Activated CD4-positive, alpha-beta T cell treated with anti-CD3 and anti-CD28 coated beads, Interleukin-2, amount 10 ng/mL, durations not matched to agents 24 days and 14 days (primary cell): Measurements from ENCODE around the gene STEAP3. TPM values are rescaled to one million over a fixed set of nuclear protein-coding genes. Genes with fewer than 3 reads are reported as not detected.
"Not testable (repeated sequence)": the region's sequence is repeated elsewhere in the genome, so short reads cannot be mapped to it uniquely, and the experiment has no call there.

Experiments used
- DNase-seq: peaks from one replicate; pipeline ENCODE4 v3.0.0; 2022
- H3K27ac Mint-ChIP-seq: one replicate; pipeline ENCODE4 v1.8.0; 2022; ENCODE audit warnings: mild to moderate bottlenecking, mixed read lengths
- H3K27me3 Mint-ChIP-seq: one replicate; pipeline ENCODE4 v1.8.0; 2022; ENCODE audit warnings: mixed read lengths
- H3K36me3 Mint-ChIP-seq: one replicate; pipeline ENCODE4 v1.8.0; 2022; ENCODE audit warnings: low read depth, mild to moderate bottlenecking, mixed read lengths
- H3K4me1 Mint-ChIP-seq: one replicate; pipeline ENCODE4 v1.8.0; 2021; ENCODE audit warnings: mixed read lengths
- H3K4me3 Mint-ChIP-seq: one replicate; pipeline ENCODE4 v1.8.0; 2022; ENCODE audit warnings: mild to moderate bottlenecking, moderate library complexity, mixed read lengths
- H3K9me3 Mint-ChIP-seq: one replicate; pipeline ENCODE4 v1.8.0; 2021; ENCODE audit warnings: mixed read lengths
- intact Hi-C: fragments of 100-400 bp; cut with micrococcal nuclease; formaldehyde crosslinking; loops from one replicate; pipeline ENCODE4 v1.15.1; 2023
- total RNA-seq: library from RNA; stranded (reverse); gene quantifications from 2 replicates; pipeline ENCODE4 v1.2.3, GENCODE V29; 2022

Gene STEAP3
- total RNA-seq, 1 donor from 2014 or later = 0.16 TPM

DNA sequence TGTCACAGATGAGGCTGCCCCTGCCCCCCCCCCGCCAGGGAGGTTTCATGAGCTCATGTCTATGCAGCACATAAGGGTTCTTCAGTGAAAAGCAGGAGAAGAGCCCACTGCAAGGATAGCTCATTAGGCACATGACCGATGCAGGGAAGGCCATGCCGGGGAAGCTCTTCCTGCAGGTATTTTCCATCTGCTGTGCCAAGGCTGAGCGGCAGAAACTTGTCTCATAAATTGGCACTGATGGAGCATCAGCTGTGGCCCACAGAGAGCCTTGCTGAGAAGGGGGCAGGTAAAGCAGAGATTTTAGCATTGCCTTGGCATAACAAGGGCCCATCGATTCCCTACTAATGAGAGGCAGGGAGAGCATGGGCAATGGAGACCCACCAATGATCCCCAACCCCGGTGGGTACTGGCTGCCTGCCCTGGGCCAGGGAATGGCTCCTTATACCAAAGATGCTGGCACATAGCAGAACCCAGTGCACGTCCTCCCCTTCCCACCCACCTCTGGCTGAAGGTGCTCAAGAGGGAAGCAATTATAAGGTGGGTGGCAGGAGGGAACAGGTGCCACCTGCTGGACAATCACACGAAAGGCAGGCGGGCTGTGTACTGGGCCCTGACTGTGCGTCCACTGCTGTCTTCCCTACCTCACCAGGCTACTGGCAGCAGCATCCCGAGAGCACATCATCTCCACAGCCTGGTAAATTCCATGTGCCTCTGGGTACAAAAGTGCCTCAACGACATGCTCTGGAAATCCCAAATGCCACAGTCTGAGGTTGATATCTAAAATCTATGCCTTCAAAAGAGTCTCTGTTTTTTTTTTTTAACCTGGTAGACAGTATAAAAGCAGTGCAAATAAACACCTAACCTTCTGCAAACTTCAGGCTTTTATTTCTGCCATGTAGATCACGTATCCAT, 41.4 kb downstream of the STEAP3 start:
- peaks cover 13% of the 10 kb centered on the region for H3K27me3 Mint-ChIP-seq
- H3K36me3 Mint-ChIP-seq = no peaks in the 10 kb centered on the region
- no peak overlapping the region for H3K27ac Mint-ChIP-seq
- DNase-seq = peak; percentile 73
- H3K4me3 Mint-ChIP-seq = no peak overlapping the region
- no peaks in the 10 kb centered on the region for H3K9me3 Mint-ChIP-seq
- intact Hi-C loops = no loop called here
- no peaks in the 10 kb centered on the region for H3K4me1 Mint-ChIP-seq

DNA sequence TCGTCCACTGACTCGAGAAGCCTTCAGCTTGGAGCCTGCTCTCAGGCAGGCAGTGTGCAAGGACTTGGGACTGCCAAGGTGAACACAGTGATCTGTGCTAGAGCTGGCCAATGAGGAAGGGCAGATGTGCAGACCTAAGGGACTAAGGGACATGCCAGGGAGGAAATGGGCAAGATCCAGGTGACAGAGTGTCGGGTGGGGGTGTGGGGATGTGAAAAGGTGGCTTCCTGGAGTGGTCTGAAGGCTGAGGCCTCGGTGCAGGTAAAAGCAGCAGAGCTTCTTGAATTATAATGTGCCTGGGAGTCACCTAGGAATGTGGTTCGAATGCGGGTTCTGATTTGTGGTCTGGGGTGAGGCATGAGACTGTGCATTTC, 42.0 kb downstream of the STEAP3 start:
- DNase-seq = no peak
- no peak overlapping the region for H3K27ac Mint-ChIP-seq
- H3K36me3 Mint-ChIP-seq = no peaks in the 10 kb centered on the region
- intact Hi-C loops = no loop called here
- peaks cover 13% of the 10 kb centered on the region for H3K27me3 Mint-ChIP-seq
- no peak overlapping the region for H3K4me3 Mint-ChIP-seq
- no peaks in the 10 kb centered on the region for H3K9me3 Mint-ChIP-seq
- no peaks in the 10 kb centered on the region for H3K4me1 Mint-ChIP-seq

DNA sequence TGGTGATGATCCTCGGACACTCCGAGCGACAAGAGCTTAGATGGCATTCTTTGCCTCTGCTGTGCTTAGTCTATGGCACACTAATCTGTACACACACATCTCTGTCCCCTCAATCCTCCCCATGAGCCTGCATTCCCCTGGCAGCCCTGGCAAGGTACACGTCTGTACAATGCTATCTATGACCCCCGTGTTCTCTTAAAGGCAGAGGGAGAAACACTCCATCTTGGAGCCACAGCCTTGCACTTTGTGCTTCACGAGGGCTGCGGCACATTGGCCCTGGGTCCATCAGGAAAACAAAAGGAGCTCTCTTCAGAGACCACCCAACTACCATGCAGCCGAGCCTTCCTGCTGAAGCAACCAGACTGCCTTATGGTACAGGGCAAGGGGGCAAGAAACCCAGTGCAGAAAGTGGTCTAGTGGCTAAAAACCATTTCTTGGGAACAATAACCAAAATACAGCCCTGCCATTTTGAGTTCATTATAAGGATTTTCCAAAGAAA, 42.5 kb downstream of the STEAP3 start:
- no peaks in the 10 kb centered on the region for H3K4me1 Mint-ChIP-seq
- no peaks in the 10 kb centered on the region for H3K9me3 Mint-ChIP-seq
- no peak overlapping the region for H3K27ac Mint-ChIP-seq
- peaks cover 13% of the 10 kb centered on the region for H3K27me3 Mint-ChIP-seq
- no peaks in the 10 kb centered on the region for H3K36me3 Mint-ChIP-seq
- intact Hi-C loops = no loop called here
- no peak overlapping the region for H3K4me3 Mint-ChIP-seq
- no peak for DNase-seq

DNA sequence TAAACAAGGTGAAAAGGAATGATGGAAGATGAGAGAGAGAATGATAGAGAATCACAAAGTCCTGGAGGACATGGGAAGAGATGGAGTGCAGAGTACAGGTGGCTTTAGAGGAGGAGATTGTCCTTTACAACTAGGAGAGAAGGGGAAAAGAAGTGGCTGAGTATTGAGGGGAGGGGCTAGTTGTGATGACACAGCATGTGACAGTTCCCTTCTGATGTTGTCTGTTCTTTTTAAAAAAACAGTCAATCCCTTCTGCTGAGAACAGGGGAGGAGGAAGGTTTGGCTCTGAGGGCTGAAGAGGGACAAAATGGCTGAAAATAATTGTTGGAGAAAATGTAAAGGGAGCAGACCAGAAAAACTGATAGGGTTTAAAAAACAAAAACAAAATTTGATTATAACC, 44.0 kb downstream of the STEAP3 start:
- intact Hi-C loops = no loop called here
- no peak for DNase-seq
- no peaks in the 10 kb centered on the region for H3K4me1 Mint-ChIP-seq
- no peaks in the 10 kb centered on the region for H3K9me3 Mint-ChIP-seq
- no peaks in the 10 kb centered on the region for H3K36me3 Mint-ChIP-seq
- peaks cover 14% of the 10 kb centered on the region for H3K27me3 Mint-ChIP-seq
- H3K4me3 Mint-ChIP-seq = no peak overlapping the region
- H3K27ac Mint-ChIP-seq = no peak overlapping the region

DNA sequence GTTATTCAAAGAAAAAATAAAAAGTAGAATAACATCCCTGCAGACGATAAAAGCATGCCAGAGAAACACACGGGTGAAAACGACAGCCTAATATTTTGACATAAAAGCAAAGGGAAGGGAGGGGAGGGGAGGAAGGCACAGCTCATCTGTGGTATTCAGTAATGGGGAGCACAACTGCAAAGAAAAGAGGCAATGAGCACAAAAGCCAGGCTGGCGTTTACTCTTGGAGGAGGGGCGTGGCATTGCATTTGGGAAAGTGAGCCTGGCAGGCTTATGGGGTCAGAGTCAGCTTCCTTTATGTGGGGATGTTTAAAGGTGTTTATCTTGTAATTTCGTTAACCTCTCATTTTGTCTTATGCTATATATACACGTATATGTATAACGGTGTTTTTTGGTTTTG, 53.2 kb downstream of the STEAP3 start:
- no peaks in the 10 kb centered on the region for H3K9me3 Mint-ChIP-seq
- peaks cover 3% of the 10 kb centered on the region for H3K27me3 Mint-ChIP-seq
- intact Hi-C loops = no loop called here
- H3K4me1 Mint-ChIP-seq = no peaks in the 10 kb centered on the region
- no peaks in the 10 kb centered on the region for H3K36me3 Mint-ChIP-seq
- DNase-seq = no peak
- no peak overlapping the region for H3K27ac Mint-ChIP-seq
- no peak overlapping the region for H3K4me3 Mint-ChIP-seq

DNA sequence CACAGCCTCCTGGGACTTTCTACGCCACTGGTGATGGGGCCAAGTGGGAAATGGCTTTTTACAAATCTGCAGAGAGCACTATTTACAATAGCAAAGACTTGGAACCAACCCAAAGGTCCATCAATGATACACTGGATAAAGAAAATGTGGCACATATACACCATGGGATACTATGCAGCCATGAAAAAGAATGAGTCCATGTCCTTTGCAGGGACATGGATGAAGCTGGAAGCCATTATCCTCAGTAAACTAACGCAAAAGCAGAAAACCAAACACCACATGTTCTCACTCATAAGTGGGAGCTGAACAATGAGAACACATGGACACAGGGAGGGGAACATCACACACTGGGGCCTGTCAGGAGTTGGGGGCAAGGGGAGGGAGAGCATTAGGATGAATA, 54.8 kb downstream of the STEAP3 start:
- intact Hi-C loops, H3K9me3 Mint-ChIP-seq, H3K36me3 Mint-ChIP-seq, H3K4me1 Mint-ChIP-seq, DNase-seq, H3K27ac Mint-ChIP-seq, H3K4me3 Mint-ChIP-seq, H3K27me3 Mint-ChIP-seq: not testable (repeated sequence)

- Mint-ChIP-seq H3K4me3 (no peak overlapping the region), H3K36me3 (no peaks in the 10 kb centered on the region), H3K27me3 (peaks cover 2% of the 10 kb centered on the region), H3K4me1 (no peaks in the 10 kb centered on the region), H3K27ac (no peak overlapping the region), H3K9me3 (no peaks in the 10 kb centered on the region)
- intact Hi-C loops = no loop called here
- no peak for DNase-seq
Observed at GRCh38 chr2:119278946-119279345, 55.3 kb downstream of the STEAP3 start.

DNA sequence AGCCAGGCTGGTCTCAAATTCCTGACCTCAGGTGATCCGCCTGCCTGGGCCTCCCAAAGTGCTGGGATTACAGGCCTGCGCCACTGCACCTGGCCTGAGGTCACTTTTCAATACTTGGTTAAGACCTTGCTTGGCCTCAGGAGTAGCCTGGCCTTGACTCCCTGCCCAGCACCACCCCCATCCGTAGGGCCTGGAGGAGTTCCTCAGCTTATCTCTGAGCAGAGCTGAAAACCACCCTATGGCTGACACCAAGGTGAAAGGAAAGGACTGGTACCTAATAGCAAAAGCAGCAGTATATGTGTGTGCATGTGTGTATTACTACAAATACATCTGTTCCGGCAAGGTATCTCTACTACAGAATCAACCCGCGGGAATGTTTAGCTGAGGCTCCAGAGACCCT, 56.0 kb downstream of the STEAP3 start:
- no peak for DNase-seq
- no peaks in the 10 kb centered on the region for H3K9me3 Mint-ChIP-seq
- H3K4me3 Mint-ChIP-seq = no peak overlapping the region
- peaks cover 2% of the 10 kb centered on the region for H3K27me3 Mint-ChIP-seq
- H3K27ac Mint-ChIP-seq = no peak overlapping the region
- H3K4me1 Mint-ChIP-seq = no peaks in the 10 kb centered on the region
- H3K36me3 Mint-ChIP-seq = no peaks in the 10 kb centered on the region
- intact Hi-C loops = no loop called here

DNA sequence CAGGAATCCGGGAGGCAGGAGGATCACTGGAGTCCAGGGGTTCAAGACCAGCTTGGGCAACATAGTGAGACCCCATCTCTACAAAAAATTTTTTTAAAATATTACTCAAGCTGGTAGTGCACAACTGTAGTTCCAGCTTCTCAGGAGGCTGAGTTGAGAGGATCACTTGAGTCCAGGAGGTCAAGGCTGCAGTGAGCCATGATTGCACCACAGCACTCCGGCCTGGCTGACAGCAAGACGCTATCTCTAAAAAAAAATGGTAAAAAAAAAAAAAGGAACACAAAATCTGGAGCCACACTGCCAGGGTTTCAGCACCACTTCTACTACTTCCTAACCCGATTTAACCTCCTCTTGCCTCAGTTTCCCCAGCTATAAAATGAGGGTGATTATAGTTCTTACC, 57.0 kb downstream of the STEAP3 start:
- Mint-ChIP-seq H3K4me3 (no peak overlapping the region), H3K36me3 (no peaks in the 10 kb centered on the region), H3K27ac (no peak overlapping the region), H3K4me1 (no peaks in the 10 kb centered on the region), H3K27me3 (peaks cover under 1% of the 10 kb centered on the region), H3K9me3 (no peaks in the 10 kb centered on the region)
- no peak for DNase-seq
- intact Hi-C loops = no loop called here

DNA sequence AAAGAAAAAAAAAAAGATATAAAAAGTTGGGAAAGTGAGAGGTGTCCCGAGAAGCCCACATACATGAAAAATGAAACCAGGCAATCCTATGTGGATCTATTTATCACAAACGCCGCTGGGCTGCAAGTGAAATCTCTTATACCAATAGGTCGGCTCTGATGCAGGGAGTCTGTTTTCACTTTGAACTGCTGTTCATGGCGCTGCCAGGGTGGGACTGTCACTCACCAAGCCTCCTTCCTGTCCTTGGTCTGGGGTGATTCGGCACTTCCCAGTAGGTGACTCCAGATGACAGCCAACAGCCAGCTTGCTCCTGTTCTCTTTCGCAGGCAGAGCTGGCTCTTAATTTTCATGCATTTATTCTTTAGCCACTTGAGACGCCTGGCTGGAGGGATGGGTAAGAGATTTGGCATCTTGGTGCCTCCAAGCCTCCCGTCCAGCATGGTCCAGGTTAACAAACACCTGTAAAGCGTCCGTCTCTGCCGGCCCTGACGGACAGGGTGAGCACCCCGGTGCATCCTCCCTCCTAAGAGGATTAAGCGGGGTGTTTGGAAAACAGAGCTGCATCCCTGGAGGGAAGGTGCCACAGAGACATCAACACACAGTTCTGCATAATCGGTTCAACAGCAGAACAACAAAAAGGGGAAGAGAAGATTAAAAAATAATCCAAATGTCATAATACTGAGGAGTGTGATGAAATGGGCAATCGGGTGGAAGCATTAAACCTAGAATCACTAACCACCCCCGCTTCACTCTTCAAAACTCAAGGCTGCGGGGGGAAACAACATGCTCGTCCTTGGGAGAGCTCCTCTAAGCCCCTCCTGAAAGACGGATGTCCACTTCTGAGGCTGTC, 58.7 kb downstream of the STEAP3 start:
- no peaks in the 10 kb centered on the region for H3K36me3 Mint-ChIP-seq
- no peaks in the 10 kb centered on the region for H3K4me1 Mint-ChIP-seq
- no peaks in the 10 kb centered on the region for H3K9me3 Mint-ChIP-seq
- H3K27ac Mint-ChIP-seq = no peak overlapping the region
- no peaks in the 10 kb centered on the region for H3K27me3 Mint-ChIP-seq
- no peak overlapping the region for H3K4me3 Mint-ChIP-seq
- peak; percentile 50 for DNase-seq
- intact Hi-C loops = no loop called here

GRCh38 chr2:119282996-119283511, 59.4 kb downstream of the STEAP3 start:
- H3K9me3 Mint-ChIP-seq = no peaks in the 10 kb centered on the region
- H3K27me3 Mint-ChIP-seq = no peaks in the 10 kb centered on the region
- no peaks in the 10 kb centered on the region for H3K36me3 Mint-ChIP-seq
- H3K27ac Mint-ChIP-seq = no peak overlapping the region
- no peak for DNase-seq
- H3K4me1 Mint-ChIP-seq = no peaks in the 10 kb centered on the region
- intact Hi-C loops = no loop called here
- H3K4me3 Mint-ChIP-seq = no peak overlapping the region

DNA sequence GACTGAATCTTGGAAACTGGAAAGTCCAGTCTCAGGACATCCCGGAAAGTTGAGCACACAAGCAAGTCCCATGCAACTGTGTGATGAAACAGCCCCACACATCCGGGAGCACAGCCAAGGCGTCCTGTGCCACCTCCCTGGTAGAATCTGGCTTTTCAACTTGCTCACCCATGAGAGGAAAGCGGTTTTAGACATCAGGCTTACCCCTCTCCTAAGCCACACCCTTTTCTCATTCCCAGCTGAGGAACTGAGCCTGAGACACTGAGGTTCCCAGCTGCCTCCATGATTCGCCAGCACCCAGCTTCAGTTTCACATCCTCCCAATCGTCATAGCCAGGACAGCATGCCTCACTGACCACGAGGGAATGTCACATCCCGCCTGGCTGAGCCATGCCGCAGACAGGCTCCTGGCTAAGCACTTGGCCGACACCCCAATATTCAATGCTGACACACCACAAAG, 60.3 kb downstream of the STEAP3 start:
- H3K4me3 Mint-ChIP-seq = no peak overlapping the region
- DNase-seq = no peak
- H3K27me3 Mint-ChIP-seq = no peaks in the 10 kb centered on the region
- no peaks in the 10 kb centered on the region for H3K9me3 Mint-ChIP-seq
- no peaks in the 10 kb centered on the region for H3K4me1 Mint-ChIP-seq
- intact Hi-C loops = no loop called here
- H3K36me3 Mint-ChIP-seq = no peaks in the 10 kb centered on the region
- no peak overlapping the region for H3K27ac Mint-ChIP-seq

GRCh38 chr2:119286661-119287060, 63.0 kb downstream of the STEAP3 start:
- no peak overlapping the region for H3K27ac Mint-ChIP-seq
- no peaks in the 10 kb centered on the region for H3K36me3 Mint-ChIP-seq
- peaks cover 2% of the 10 kb centered on the region for H3K4me1 Mint-ChIP-seq
- intact Hi-C loops = no loop called here
- no peak for DNase-seq
- H3K4me3 Mint-ChIP-seq = no peak overlapping the region
- no peaks in the 10 kb centered on the region for H3K9me3 Mint-ChIP-seq
- H3K27me3 Mint-ChIP-seq = no peaks in the 10 kb centered on the region

DNA sequence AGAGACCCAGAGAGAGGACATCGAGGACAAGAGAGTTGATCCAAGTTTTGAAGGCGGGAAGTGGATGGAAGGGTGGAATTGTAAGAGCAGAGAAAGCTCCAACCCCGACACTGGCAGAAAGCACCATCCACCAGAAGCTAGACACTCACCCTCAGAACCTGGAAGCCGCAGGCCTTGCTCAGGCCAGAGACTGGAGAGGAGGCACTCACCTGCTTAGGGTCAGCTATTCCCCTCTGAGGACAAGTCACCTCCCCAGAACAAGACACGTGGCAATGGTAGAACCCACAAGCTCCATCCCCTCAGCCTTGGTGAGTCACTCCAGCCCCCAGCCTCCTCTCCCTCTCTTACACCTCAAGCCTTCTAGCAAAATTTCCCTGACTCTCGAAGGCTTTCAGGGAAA, 64.9 kb downstream of the STEAP3 start:
- no peak overlapping the region for H3K27ac Mint-ChIP-seq
- H3K36me3 Mint-ChIP-seq = no peaks in the 10 kb centered on the region
- peak; percentile 40 for DNase-seq
- H3K4me3 Mint-ChIP-seq = no peak overlapping the region
- H3K9me3 Mint-ChIP-seq = no peaks in the 10 kb centered on the region
- H3K27me3 Mint-ChIP-seq = no peaks in the 10 kb centered on the region
- peaks cover 4% of the 10 kb centered on the region for H3K4me1 Mint-ChIP-seq
- intact Hi-C loops = no loop called here
